Measurements from ENCODE around the gene PRTN3.

GRCh38 chr19:858868-859843 is 18.4 kb downstream of the PRTN3 start, which contains the start of gene CFD:
- TF ChIP-seq CTCF (IDR thresholded peaks at IDR 0.05) (no peak), POLR2AphosphoS5 (IDR thresholded peaks at IDR 0.05) (peak; percentile 37), POLR2A (IDR thresholded peaks at IDR 0.05) (peak; percentile 79 to 87)

Data from gastroesophageal sphincter (tissue), 3 donors.